Measurements from ENCODE around the gene PGD. TPM values are rescaled to one million over a fixed set of nuclear protein-coding genes. Genes with fewer than 3 reads are reported as not detected.

Gene PGD
- total and polyA plus RNA-seq, 10 of the 15 experiments (the other 5 are each of a cell fraction or from before 2014, with no cell fraction given): 108 to 262 (median 171) TPM

- no peak for TF ChIP-seq ZNF687 (IDR thresholded peaks at IDR 0.05)
- no peak for TF ChIP-seq TCF12 (IDR thresholded peaks at IDR 0.05; ENCODE audit: low read depth, low read length)
- TF ChIP-seq SP1 (IDR thresholded peaks at IDR 0.05; ENCODE audit: low read depth, low read length): no peak
- TF ChIP-seq POLR2AphosphoS5 (IDR thresholded peaks at IDR 0.05; ENCODE audit: low read length): no peak
- no peak for TF ChIP-seq HDAC2 (IDR thresholded peaks at IDR 0.05)
- TF ChIP-seq GATAD2B (conservative IDR thresholded peaks at IDR 0.05; ENCODE audit: low read depth): no peak
Measured at GRCh38 chr1:10451287-10451686, 52.4 kb downstream of the PGD start (continued).

- in situ Hi-C loops (cut with MboI): no loop called here
- BruUV-seq (replicated peaks): no TSS peak
Measured at GRCh38 chr1:10456048-10456447, 57.2 kb downstream of the PGD start.

More at GRCh38 chr1:10456048-10456447, 57.2 kb downstream of the PGD start:
- no peaks in the 10 kb centered on the region for H3K79me2 ChIP-seq (ENCODE audit: control insufficient read depth, insufficient read depth, low read length)
- intact Hi-C loops (cut with micrococcal nuclease; ENCODE audit: unreplicated experiment): no loop called here
- H3K9me3 ChIP-seq (replicated peaks; ENCODE audit: control insufficient read depth, insufficient read depth, low read length): no peaks in the 10 kb centered on the region; the same call in 2 of the 3 replicates
- DNase-seq (ENCODE audit: low read depth, low spot score) (no peak), FAIRE-seq (no peak), ATAC-seq (no peak)
- TF ChIP-seq WRNIP1 (IDR thresholded peaks at IDR 0.05; ENCODE audit: borderline replicate concordance, low read depth, low read length): no peak
- no peak for TF ChIP-seq LARP7 (IDR thresholded peaks at IDR 0.05)
- TF ChIP-seq ZSCAN29 (IDR thresholded peaks at IDR 0.05): no peak
- TF ChIP-seq STAT3 (IDR thresholded peaks at IDR 0.05; ENCODE audit: low read depth, low read length): no peak
- no peak for TF ChIP-seq POLR2AphosphoS2 (IDR thresholded peaks at IDR 0.05; ENCODE audit: low read depth, low read length)
- TF ChIP-seq JUNB (IDR thresholded peaks at IDR 0.05): no peak
- RAD21 ChIA-PET (ENCODE audit: unreplicated experiment): interaction anchor here (0.5 to 1.9 kb wide), 4 partner anchors 22 to 654 kb away, joined by 3 to 6 read pairs (median 4); no protein-coding TSS in a partner anchor
- H3K4me2 ChIP-seq (ENCODE audit: control insufficient read depth, insufficient read depth): no peak overlapping the region
- no peak overlapping the region for H3K9ac ChIP-seq (ENCODE audit: control insufficient read depth, insufficient read depth, low read length)
- WGBS (ENCODE audit: insufficient coverage, insufficient replicate concordance, low lambda C conversion rate, missing lambda C conversion rate): 94% methylated on average over 5 of the region's 5 CpGs
- POLR2A ChIA-PET: interaction anchor here (0.6 to 1.2 kb wide), 2 partner anchors 10 to 25 kb away, joined by 3 read pairs; no protein-coding TSS in a partner anchor
- no peaks in the 10 kb centered on the region for H4K20me1 ChIP-seq (ENCODE audit: control insufficient read depth, insufficient read depth)
- no peaks in the 10 kb centered on the region; the same call in 1 of the 2 replicates for H3K4me1 ChIP-seq (ENCODE audit: control insufficient read depth, insufficient read depth, low read length)
- no peak overlapping the region for H3K27ac ChIP-seq (ENCODE audit: control insufficient read depth, insufficient read depth)
- no peaks in the 10 kb centered on the region for H3K36me3 ChIP-seq (ENCODE audit: control insufficient read depth in 2 of 2, insufficient read depth in 2 of 2, low read length in 1 of 2)
- SMC1A ChIA-PET (ENCODE audit: uncharacterized antibody, unreplicated experiment): interaction anchor here (0.7 to 1.6 kb wide), 4 partner anchors 22 to 671 kb away, joined by 3 to 6 read pairs (median 3); no protein-coding TSS in a partner anchor
- no peaks in the 10 kb centered on the region for H3K27me3 ChIP-seq (replicated peaks in 1 of 2; ENCODE audit: control insufficient read depth in 2 of 2, insufficient read depth in 2 of 2, low read length in 1 of 2)
- no peak overlapping the region for H3K4me3 ChIP-seq
- no peak overlapping the region for H2AFZ ChIP-seq (ENCODE audit: control insufficient read depth, low read depth, low read length)
- CTCF ChIA-PET: interaction anchor here (0.8 to 1.3 kb wide), 3 partner anchors 19 to 39 kb away, joined by 4 to 8 read pairs (median 4); partner anchors contain the start of gene CENPS

Measured in GM12878 (cell line).